GM19397 (cell line): Measurements from ENCODE around the gene DNALI1.
"Not testable (repeated sequence)": the region's sequence is repeated elsewhere in the genome, so short reads cannot be mapped to it uniquely, and the experiment has no call there.

Experiments
- ATAC-seq: cut with Tn5 transposase; IDR thresholded peaks from one replicate; pipeline ENCODE4 v1.9.1; 2021; ENCODE audit warnings: mild to moderate bottlenecking, moderate library complexity; ENCODE audit not compliant: unreplicated experiment

The DNALI1 gene

DNA sequence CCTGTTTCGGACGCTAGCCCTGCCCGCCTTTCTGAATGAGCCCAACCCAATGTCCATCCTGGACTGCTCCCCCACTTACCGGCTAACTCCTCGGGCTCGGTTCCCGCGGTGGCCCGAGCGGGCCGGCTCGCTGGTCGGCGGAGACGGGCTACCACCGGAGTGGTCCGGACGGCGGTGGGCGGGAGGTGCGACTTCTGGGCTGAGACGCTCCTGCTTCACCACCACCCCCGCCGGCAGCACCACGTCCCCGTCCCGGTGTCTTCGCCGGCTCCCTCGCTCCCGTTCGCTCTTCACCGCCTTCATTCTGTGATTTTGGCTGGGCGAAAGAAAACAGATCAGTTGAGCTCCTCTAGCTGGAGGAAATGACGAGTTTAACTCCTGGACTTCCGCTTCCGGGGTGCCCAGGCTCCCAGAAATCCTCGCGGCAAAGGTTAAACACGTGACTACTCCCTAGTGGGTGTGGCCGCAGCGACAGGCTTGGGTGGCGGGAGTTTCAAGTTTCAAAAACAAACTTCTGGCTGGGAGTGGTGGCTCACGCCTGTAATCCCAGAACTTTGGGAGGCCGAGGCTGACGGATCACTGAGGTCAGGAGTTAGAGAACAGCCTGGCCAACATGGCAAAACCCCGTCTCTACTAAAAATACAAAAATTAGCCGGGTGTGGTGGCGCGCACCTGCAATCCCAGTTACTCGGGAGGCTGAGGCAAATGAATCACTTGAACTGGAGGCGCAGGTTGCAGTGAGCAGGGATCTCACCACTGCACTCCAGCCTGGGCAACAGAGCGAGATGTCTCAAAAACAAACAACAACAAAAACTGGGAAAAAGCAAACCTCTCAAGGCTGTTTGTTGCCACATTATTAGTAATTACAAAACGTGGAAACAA is 2.6 kb upstream of the DNALI1 start, which contains the start of gene SNIP1:
TSS of gene SNIP1 (minus strand) at position 367 of the 882 bp plus-strand sequence. CDS start at position 303, 64 bp downstream.
- ATAC-seq: peak; percentile 75

DNA sequence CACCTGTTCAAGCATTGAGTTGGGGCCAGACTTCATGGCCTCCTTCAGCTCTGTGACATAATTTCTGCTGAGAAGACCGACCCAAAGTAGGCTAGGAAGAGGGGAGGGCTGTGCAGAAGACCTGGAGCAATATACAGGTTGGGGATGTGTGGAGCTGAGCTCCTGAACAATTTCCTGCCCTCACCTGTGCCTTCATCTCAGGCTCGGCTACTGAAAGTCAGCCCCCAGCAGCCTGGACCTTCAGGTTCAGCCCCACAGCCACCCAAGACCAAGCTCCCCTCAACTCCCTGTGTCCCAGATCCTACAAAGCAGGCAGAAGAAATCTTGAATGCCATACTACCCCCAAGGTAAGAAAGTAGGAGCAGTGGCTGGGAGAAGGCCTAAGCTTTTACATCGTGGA is 662 bp downstream of the DNALI1 start:
- no peak for ATAC-seq

DNA sequence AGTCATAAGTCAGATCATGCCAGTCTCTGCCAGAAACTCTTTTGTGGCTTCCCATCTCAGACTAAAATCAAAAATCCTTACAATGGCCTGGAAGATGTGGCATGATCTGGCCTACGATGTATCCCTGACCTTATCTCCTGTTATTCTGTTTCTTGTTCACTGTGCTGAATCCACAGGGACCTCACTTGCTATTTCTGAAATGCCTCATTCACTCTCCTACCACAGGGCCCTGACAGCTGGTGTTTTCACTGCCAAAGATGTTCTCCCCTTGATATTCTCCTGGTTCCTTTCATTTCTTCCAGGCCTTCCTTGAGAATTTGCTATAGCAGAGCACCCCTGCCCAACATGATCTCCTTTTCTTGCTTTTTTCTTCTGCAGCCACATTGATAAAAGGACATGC is 1.7 kb downstream of the DNALI1 start:
- ATAC-seq: no peak

DNA sequence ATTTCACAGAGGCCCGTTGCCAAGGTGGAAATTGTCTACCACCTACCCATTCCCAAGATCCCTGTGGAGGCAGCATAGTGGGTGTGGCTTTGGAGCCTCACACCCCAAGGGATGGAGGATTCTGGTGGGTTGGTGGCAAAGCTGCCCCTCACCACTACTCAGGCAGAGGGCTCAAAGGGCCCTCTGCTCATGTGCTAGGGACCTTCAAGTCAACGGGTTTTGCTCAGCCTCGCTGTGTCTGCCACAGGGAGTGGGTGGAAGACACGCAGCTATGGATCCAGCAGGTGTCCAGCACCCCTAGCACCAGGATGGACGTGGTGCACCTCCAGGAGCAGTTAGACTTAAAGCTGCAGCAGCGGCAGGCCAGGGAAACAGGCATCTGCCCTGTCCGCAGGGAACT is 2.3 kb downstream of the DNALI1 start:
- ATAC-seq: no peak

DNA sequence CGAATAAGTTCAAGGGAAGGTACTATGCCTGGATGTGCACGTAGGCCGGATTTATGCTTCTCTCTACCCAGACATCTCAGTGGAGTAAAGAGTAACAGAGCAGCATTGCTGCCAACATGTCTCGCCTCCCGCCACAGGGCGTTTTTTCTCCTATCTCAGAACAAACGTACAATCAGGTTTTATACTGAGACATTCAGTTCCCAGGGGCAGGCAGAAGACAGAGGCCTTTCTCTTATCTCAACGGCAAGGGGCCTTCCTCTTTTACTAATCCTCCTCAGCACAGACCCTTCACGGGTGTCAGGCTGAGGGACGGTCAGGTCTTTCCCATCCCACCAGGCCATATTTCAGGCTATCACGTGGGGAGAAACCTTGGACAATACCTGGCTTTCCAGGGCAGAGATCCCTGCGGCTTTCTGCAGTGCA is 3.2 kb downstream of the DNALI1 start:
- not testable (repeated sequence) for ATAC-seq

DNA sequence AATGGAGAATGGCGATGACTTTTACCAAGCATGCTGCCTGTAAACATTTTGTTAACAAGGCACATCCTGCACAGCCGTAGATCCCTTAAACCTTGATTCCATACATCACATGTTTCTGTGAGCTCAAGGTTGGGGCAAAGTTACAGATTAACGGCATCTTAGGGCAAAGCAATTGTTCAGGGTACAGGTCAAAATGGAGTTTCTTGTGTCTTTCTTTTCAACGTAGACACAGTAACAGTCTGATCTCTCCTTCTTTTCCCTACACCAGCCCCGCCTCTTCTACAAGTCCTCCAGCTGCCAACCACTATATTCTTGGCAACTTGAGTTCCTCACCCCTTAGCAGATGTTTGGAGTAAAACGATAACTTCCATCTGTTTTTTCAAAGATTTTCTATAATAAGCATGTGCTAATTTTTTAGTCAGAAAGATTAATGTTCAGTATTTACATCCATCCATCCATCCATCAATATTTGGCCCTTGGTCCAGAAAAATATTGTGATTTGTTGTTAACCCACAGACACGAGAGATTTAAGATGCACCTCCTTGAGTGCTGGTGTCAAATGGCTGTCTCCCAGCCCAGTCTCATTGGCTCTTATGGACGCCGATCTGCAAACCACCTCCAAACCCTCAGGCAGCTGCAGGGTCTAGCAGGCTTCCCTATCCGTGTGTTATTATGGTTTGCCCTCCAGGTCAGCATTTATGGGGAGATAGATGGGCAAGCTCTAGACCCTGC is 3.8 kb downstream of the DNALI1 start:
- ATAC-seq: no peak

DNA sequence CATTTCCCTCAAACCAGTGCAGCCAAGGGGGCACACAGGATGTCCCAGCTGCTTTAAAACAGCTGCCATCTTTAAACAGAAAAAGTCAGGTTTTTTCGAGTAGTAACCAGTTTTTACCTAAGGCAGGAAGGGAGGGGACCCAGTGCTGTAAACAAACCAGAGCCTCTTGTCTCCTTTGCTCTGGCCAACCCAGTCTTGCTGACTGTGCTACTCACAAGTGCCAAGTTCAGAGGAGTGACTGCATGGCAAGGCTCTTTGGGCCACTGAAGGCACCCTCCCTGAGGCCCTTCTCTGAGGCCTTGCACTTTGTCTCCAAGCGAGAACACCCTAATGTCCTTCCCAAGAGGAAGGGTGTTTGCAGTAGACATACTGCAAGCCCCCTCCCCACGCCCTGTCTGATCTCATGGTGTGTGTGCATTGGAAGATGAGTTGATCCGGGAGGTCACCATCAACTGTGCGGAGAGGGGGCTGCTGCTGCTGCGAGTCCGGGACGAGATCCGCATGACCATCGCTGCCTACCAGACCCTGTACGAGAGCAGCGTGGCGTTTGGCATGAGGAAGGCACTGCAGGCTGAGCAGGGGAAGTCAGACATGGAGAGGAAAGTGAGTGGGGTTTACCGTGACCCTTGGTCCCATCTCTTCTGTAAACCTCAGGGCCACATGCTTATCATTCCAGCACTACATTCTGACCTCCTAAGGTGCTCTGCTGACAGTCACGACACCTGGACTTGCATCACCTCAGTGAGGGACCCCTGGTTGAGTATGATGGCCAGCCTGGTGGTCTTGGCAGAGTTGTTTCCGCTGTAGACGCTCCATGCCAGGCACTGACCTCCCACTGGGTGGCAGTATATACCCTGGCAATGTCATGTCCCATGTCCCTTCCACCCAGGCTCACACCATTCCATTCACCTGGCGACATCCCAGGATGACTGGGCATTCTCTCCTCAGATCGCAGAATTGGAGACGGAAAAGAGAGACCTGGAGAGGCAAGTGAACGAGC is 4.7 kb downstream of the DNALI1 start:
- ATAC-seq: no peak

DNA sequence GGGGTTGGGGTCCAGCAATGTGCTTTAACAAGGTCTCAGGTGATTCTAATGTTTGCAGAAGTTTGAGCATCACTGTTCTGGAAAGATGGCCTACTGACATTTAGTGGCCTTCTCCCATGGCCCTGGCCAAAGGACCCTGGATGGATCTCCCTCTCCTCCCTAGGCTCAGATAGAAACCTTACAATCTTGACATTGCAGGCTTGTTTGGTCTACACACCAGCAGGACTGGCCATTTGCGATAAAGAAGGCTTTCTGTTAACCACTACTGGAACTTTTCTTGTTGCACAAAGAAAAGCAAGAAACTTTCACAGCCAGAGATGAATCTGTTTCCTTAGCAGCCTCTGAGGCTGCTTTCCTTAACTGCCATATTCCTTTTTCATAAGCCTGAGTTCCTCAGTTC is 6.2 kb downstream of the DNALI1 start:
- ATAC-seq: no peak

DNA sequence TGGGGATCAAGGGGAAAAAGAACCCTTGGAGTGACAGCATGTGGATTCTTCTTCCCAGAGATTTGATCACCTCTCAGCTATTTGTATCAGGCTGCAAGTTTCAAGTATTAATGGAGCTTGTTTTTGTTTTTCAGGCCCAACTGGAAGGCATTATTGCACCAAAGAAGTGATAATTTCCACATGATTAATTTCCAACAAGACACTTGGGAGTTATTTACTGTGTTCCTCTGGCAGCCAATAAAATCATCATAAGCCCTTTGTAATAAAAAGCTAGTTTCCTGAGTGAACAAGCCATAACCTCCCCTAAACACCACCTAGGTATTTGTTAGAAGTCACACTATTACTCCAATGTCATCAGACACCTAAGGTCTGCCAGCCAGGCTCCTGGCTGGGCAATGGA is 8.2 kb downstream of the DNALI1 start:
- no peak for ATAC-seq

DNA sequence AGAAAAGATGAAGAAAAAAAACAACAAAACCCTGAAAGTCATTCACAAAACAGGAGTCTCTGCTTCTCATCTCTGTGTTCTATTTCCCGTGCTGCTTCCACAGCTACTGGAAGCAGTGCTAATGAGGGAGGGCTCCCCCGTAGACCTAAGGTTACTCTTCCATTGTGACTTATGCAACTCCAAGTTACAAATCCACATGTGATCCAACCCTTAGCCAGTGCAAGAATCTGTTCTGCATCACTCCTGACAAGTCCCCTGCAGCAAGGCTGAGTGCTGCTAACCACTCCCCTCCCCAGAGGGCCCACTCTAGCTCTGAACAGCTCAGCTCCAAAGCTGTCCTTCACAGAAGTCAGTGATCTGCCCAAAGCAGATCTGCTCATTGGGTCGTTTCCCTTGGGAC is 10.3 kb downstream of the DNALI1 start:
- ATAC-seq: no peak

DNA sequence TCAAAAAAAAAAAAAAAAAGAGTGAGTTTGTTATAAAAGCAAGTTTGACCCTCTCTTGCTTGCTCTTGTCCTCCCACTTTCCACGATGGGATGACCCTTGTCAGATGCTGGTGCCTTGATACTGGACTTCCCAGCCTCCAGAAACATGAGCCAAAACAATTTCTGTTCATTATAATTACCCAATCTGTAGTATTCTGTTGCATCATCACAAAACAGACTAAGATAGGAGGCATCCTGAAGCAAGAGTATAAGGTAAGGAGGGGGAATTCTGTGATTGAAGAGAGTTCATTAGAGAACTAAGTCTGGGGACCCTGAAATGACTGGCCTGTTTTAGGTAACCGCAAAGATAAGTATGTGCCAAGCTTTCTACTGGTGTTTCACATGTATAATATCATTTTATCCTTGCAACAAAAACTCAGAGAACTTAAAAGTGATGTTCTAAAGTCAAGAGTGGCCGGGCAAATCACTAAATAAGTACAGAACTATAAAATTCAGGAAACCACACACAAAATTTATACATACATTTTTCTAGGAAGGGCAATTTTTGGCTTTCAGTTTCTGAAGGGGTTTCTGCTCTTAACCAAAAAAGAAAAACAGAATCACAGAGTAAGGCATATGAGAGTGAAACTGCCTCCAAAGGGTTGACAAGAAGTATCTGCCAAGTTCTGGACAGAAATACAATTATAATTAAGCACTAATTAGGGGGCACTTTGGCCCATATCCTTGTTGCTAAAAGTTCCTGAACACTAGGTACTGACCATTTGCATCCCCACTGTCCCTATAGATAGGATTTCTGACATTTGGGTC is 14.0 kb downstream of the DNALI1 start:
- no peak for ATAC-seq

DNA sequence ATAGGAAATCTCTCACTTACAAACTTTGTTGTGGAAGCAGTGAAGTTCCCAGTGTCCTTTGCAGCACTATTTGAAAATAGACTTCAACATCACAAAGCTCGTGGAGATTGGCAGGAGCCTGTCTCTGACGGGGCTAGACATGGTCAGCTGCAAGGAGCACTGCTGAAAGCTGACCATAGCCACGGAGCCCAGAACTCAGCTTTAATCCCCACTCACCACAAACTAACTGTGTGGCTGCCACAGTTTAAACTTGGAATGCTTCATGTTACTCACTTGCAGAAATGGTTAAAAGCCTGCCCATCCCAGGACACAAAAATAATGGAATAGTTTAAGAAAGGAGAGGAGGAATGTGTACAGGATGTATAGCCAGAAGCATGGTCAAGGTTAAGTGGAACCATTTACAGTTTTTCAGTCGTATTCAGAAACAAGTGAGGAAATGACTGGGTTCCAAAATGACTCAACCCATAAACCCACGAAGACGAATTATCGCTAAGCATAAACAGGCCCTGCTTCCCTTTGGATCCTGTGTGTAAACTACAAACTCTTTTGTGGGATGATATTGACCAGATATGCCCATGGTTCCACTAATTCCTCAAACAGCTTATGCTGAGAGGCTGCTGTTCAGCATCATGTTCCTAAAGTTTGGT is 18.2 kb downstream of the DNALI1 start:
- ATAC-seq: no peak

DNA sequence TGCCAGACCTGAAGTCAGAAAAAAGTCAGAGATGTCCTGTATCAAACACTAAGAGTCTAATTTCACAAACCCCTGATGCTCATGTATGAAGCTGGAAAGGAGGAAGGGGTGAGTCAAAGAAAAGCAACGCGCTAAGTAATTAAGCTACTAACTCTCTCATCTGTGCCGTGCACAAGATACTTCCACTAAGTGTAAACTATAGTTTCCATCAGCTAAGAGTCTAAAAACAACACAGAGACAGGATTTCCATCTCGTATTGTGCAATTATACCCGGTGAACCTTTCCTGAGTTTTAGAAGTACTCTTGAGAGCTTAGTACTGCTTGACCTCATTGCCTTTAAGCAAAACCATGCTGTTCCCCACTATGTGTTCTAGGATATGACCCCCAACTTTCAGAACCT is 19.0 kb downstream of the DNALI1 start:
- no peak for ATAC-seq

DNA sequence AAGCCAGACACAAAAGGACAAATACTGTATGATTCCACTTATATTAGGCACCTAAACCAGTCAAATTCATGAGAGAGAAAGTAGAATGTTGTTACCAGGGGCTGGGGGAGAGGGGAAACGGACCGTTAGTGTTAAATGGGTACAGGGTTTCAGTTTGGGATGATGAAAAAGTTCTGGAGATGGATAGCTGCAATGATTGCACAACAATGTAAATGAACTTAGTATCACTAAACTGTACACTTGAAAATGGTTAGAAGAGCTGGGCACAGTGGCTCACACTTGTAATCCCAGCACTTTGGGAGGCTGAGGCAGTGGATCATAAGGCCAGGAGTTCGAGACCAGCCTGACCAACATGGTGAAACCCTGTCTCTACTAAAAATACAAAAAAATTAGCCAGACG is 27.8 kb downstream of the DNALI1 start:
- ATAC-seq: not testable (repeated sequence)

DNA sequence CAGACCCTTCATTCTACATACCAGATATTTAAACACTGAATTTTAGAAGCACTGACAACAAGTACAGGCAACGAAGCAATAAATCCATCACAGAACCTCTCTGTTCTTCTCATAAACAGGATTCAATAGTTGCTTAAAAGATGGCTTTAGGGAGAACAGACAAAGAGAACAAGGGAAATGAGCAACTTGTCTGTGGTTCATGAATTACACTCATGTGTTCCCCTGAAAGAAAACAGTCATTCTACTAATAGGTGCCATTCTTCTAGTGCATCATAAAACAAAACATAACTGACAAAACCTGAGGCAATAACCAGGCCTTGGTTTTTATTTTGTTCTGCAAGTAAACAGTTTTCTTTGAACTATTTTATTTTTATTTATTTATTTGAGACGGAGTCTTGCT is 32.2 kb downstream of the DNALI1 start:
- ATAC-seq: no peak

DNA sequence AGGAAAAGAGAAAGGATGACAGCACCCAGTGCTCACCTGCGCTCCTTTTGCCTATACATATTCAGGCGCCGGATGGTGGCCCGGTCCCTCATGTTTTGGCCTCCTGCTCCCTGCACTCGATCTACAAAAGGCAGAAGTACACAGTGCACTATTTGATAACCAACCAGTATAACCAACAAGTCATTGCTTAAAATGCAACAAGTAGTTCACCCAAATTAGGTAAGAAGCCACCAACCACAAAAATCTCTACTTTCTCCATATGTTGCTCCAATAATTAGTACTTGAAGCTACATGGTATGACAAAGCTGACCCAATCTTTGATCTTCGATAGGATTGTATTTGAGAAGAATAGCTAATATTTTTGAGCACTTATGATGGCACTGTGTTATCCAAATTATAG is 37.0 kb downstream of the DNALI1 start:
- no peak for ATAC-seq

DNA sequence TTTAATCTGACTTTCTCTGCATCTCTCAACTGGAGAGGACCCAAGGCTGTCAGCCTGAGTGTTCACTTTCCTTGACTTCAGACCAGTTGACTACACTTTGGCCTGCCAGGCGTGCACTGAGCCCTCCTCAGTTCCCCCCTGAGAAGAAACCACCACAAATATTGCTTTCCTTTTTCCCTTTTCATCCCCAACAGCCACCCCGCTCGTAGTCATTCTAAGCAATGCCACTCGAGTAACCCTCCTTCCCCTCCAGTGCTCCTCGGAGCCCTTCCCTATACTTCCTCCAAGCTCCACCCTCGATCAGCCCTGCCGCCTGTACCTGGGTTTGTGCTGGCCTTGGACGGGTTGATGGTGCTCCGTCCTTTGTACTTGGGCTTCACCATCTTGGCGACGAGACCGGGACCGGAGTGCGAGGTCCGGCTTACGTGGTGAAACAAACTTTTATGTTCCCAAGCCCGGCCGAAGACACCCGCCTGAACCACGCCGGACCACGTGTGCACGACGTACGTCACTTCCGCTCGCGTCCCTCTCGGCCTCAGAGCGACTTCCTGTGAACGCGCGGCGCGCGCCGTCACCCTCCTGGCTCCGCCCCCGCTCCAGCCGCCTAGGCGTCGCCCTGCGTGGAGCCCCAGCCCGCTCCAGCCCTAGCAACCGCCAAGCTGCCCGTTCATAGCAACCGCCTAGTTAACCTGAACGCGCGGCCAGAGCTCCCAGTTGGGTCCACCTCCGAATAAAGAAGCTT is 38.9 kb downstream of the DNALI1 start, which contains the start of gene GNL2:
TSS of gene GNL2 (minus strand) at position 498 of the 742 bp plus-strand sequence. CDS start at position 383, 115 bp downstream.
- peak; percentile 97 for ATAC-seq

DNA sequence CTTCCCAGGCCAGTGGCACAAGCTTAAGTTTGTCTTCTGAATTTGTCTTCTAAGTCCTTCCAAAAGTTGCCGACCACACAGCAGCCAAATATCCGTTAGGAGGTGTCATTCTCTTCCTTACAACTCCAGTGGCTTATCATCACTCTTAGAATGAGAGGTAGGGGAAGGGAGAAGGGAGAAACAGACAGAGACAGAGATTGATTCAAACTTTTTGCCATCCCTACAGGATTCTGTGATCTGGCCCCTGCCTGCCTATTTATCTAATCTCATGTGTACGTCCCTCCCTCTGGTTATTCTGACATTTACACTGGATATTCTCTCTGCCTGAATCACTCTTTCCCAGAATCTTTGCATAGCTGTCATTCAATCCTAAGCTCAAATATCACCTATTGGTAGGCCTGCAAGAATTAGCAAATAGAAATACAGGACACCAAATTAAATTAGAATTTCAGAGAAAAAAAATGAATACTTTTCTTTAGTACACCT is 39.5 kb downstream of the DNALI1 start:
- ATAC-seq: no peak

DNA sequence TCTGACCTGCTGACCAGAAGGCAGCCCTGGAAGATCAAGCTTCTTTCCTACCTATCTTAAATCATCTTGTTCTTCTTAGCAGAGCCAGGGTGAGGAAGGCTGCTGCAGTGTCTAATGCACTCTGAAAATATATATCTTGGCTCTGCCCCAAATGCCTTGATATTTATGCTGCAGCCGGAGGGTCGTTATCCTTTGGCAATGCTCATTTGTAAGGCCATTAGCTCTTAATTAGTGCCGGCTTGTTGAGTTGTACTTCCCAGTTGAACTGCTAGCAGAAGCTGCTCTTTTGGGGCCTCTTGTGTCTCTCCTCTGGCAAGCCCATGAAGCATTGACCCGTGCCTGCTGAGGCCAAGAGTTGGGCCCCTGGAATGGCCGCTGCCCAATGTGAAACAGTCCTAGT is 43.2 kb downstream of the DNALI1 start:
- no peak for ATAC-seq
